ENCODE data around the gene ACSS1.

The ACSS1 gene

GRCh38 chr20:25050501-25051350, 7.2 kb downstream of the ACSS1 start:
- H3K4me3 ChIP-seq (ENCODE audit: low read depth, low read length) = no peak overlapping the region
- no peak for DNase-seq (ENCODE audit: low read depth)
- TF ChIP-seq, protein P1, sequence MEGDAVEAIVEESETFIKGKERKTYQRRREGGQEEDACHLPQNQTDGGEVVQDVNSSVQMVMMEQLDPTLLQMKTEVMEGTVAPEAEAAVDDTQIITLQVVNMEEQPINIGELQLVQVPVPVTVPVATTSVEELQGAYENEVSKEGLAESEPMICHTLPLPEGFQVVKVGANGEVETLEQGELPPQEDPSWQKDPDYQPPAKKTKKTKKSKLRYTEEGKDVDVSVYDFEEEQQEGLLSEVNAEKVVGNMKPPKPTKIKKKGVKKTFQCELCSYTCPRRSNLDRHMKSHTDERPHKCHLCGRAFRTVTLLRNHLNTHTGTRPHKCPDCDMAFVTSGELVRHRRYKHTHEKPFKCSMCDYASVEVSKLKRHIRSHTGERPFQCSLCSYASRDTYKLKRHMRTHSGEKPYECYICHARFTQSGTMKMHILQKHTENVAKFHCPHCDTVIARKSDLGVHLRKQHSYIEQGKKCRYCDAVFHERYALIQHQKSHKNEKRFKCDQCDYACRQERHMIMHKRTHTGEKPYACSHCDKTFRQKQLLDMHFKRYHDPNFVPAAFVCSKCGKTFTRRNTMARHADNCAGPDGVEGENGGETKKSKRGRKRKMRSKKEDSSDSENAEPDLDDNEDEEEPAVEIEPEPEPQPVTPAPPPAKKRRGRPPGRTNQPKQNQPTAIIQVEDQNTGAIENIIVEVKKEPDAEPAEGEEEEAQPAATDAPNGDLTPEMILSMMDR (IDR thresholded peaks at IDR 0.05; ENCODE audit: low read depth, low read length, missing control alignments) = no peak

DNA sequence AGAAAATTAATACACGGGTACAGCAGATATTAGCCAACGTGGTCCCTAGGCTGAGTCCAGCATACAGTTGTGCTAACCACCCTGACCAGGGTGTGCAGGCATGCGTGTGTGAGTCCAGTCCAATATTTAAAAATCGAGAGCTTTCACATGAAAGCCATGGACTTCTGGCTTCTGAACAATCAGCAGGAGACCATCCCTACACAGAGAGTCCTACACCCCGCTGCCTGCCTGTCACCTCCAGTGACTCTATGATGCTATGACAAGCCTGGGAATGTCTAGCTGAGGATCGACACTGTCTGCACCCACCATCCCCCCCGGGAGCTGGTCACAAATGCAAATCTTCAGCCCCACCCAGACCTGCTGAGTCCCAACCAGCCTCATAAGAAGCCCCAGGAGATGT, 7.9 kb downstream of the ACSS1 start:
- no peak for DNase-seq (ENCODE audit: low read depth)
- TF ChIP-seq, protein P1 (IDR thresholded peaks at IDR 0.05; ENCODE audit: low read depth, low read length, missing control alignments) = no peak
- H3K4me3 ChIP-seq (ENCODE audit: low read depth, low read length) = no peak overlapping the region

GRCh38 chr20:25049261-25050060, 8.5 kb downstream of the ACSS1 start:
- TF ChIP-seq, protein P1 (IDR thresholded peaks at IDR 0.05; ENCODE audit: low read depth, low read length, missing control alignments) = no peak
- H3K4me3 ChIP-seq (ENCODE audit: low read depth, low read length) = no peak overlapping the region

DNA sequence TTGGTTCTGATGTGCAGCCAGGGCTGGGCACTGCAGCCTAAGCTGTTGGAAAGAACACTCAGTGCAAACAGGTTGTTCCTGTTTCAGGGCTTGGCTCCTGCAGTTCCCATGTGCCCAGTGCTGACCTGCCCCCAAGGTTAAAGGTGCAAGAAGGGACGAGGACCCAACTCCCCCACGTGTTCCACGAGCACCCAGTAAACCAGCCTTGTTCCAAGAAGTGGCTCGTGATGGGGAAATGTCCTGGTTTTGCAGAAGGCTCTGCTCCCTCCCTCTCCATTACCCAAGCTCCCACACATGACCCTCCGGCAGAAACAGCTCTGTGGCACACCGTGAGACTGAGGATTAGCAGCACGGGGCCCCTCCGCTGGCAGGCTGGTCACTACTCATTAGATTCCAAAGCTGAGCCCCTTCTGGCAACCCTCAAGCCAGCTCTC, 9.4 kb downstream of the ACSS1 start:
- no peak for DNase-seq (ENCODE audit: low read depth)
- TF ChIP-seq, protein P1 (IDR thresholded peaks at IDR 0.05; ENCODE audit: low read depth, low read length, missing control alignments) = no peak
- no peak overlapping the region for H3K4me3 ChIP-seq (ENCODE audit: low read depth, low read length)

More at GRCh38 chr20:25049261-25050060, 8.5 kb downstream of the ACSS1 start:
- DNase-seq (ENCODE audit: low read depth) = no peak

- no peak overlapping the region for H3K4me3 ChIP-seq (ENCODE audit: low read depth, low read length)
- DNase-seq (ENCODE audit: low read depth) = no peak
- TF ChIP-seq, protein P1 (IDR thresholded peaks at IDR 0.05; ENCODE audit: low read depth, low read length, missing control alignments) = no peak
These were observed 10.2 kb downstream of the ACSS1 start for GRCh38 chr20:25047766-25048165.

DNA sequence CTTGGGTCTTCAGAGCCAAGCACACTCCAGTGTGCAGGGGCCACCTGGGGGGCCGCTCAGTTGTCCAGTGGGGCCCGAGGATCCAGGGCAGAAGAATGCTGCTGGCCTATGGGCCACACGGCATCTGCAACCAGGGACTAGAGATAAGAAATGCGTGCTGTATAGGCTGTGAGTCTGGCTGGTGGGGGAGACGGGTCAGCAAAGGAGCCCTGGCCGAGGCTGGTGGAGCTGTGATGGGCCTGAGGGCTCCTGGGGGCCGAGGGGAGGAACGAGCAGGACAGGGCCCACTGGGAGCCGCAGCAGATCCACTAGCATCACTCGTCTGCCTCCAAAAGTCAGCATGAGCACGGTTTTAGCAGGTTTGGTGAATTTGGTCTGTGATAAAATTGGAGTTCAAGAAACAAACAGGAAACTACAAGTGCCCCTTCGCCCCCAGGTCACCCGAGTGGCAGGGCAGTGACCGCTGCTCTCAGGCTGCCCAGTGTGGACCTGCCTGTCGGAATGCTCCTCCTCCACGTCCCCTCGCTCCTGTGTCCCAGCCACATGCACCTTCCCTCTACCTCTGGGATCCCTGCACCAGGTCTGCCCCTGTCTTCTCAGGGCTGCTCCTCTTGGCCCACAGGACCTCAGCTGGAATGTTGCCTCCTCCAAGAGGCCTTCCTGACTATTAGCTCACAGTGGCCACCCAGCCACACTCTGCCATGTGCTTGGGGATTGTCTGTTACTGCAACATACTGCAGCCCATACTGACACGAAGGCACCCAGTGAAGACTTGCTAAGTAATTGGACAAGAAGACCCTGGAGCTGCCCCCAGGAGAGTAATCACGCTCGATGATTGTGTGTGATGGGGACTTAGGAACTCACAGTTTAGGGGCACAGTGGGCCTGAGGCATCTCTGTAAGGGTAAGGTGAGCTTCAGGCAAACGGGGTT, 10.9 kb downstream of the ACSS1 start:
- DNase-seq (ENCODE audit: low read depth) = no peak
- TF ChIP-seq, protein P1 (IDR thresholded peaks at IDR 0.05; ENCODE audit: low read depth, low read length, missing control alignments) = no peak
- no peak overlapping the region for H3K4me3 ChIP-seq (ENCODE audit: low read depth, low read length)
